ENCODE measurements around the gene GPRC5C.
A peak's percentile ranks its signal among the peaks of the same experiment; 100 is the strongest.

The GPRC5C gene

GRCh38 chr17:74431568-74432423 is at the start of gene GPRC5C:
Gene GPRC5C, plus strand, starts transcription at chr17:74432088. Its CDS starts 7,689 bp downstream, at chr17:74439777.
- DNase-seq (ENCODE audit: low read depth): peak; percentile 43
- TF ChIP-seq CTCF (IDR thresholded peaks at IDR 0.05; ENCODE audit: control insufficient read depth, extremely low read depth, insufficient read depth): no peak
- H3K4me3 ChIP-seq (ENCODE audit: low read depth, low read length): peak within 1 kb of the TSS; percentile 65

- no peak for TF ChIP-seq CTCF (IDR thresholded peaks at IDR 0.05; ENCODE audit: control insufficient read depth, extremely low read depth, insufficient read depth)
- DNase-seq (ENCODE audit: low read depth): no peak
- no peak overlapping the region for H3K4me3 ChIP-seq (ENCODE audit: low read depth, low read length)
Observed at GRCh38 chr17:74383141-74383540, 48.7 kb upstream of the GPRC5C start.

- TF ChIP-seq CTCF (IDR thresholded peaks at IDR 0.05; ENCODE audit: control insufficient read depth, extremely low read depth, insufficient read depth): no peak
- no peak overlapping the region for H3K4me3 ChIP-seq (ENCODE audit: low read depth, low read length)
- no peak for DNase-seq (ENCODE audit: low read depth)
Observed at GRCh38 chr17:74385201-74385600, 46.7 kb upstream of the GPRC5C start.

GRCh38 chr17:74386386-74386785 is 45.5 kb upstream of the GPRC5C start:
- no peak for DNase-seq (ENCODE audit: low read depth)
- H3K4me3 ChIP-seq (ENCODE audit: low read depth, low read length): no peak overlapping the region

GRCh38 chr17:74387365-74388218 is 44.3 kb upstream of the GPRC5C start:
- TF ChIP-seq CTCF (IDR thresholded peaks at IDR 0.05; ENCODE audit: control insufficient read depth, extremely low read depth, insufficient read depth): no peak
- H3K4me3 ChIP-seq (ENCODE audit: low read depth, low read length): no peak overlapping the region
- DNase-seq (ENCODE audit: low read depth): no peak

More at GRCh38 chr17:74386386-74386785, 45.5 kb upstream of the GPRC5C start:
- no peak for TF ChIP-seq CTCF (IDR thresholded peaks at IDR 0.05; ENCODE audit: control insufficient read depth, extremely low read depth, insufficient read depth)

- no peak overlapping the region for H3K4me3 ChIP-seq (ENCODE audit: low read depth, low read length)
- DNase-seq (ENCODE audit: low read depth): no peak
- no peak for TF ChIP-seq CTCF (IDR thresholded peaks at IDR 0.05; ENCODE audit: control insufficient read depth, extremely low read depth, insufficient read depth)
Observed at GRCh38 chr17:74389084-74389753, 42.7 kb upstream of the GPRC5C start.

Data from LNCaP clone FGC (cell line).